Prostate gland (tissue), 2 donors: ENCODE measurements around the gene SLC7A10. TPM values are rescaled to one million over a fixed set of nuclear protein-coding genes. Genes with fewer than 3 reads are reported as not detected.
A peak's percentile ranks its signal among the peaks of the same experiment; 100 is the strongest.

Experiments
- DNase-seq: peaks from one replicate; pipeline ENCODE4 v3.0.0-alpha.2; 2019; ENCODE audit warnings: low spot score
- H3K27ac ChIP-seq, 2 donors: fragments of 200-600 bp; sonication (generic); 2 replicates each; pipeline ENCODE4 v1.5.1; 2017 to 2019
- H3K27me3 ChIP-seq: fragments of 200-600 bp; sonication (generic); replicated peaks from 2 replicates; pipeline ENCODE4 v1.5.1; 2019; ENCODE audit not compliant: insufficient read depth
- H3K36me3 ChIP-seq, 2 donors: fragments of 200-600 bp; sonication (generic); 1 replicate in 1 of 2; 2 replicates in 1 of 2; pipeline versions ENCODE4 v1.5.1 to v1.8.1; 2017 to 2019
- H3K4me1 ChIP-seq: fragments of 200-600 bp; sonication (generic); replicated peaks from 2 replicates; pipeline ENCODE4 v1.5.1; 2019
- H3K4me3 ChIP-seq, 2 donors: fragments of 200-600 bp; sonication (generic); 2 replicates each; pipeline ENCODE4 v1.5.1; 2017 to 2019
- H3K9me3 ChIP-seq: fragments of 200-600 bp; sonication (generic); 2 replicates; pipeline ENCODE4 v1.5.1; 2017
- POLR2A ChIP-seq: fragments of 450-650 bp; IDR thresholded peaks from one replicate; pipeline ENCODE4 v1.6.1; 2016; ENCODE audit warnings: antibody characterized with exemption, mild to moderate bottlenecking
- POLR2AphosphoS5 ChIP-seq: sonication (generic); formaldehyde crosslinking; IDR thresholded peaks from one replicate; pipeline ENCODE4 v1.6.1; 2017; ENCODE audit warnings: antibody characterized with exemption
- WGBS: methylation state at CpG from one replicate; pipeline ENCODE4 v1.1.5; 2018; 5-methylcytosine and 5-hydroxymethylcytosine counted together
- intact Hi-C: fragments of 100-400 bp; cut with DNase I; formaldehyde crosslinking; loops from one replicate; pipeline ENCODE4 v1.14.2; 2022
- total RNA-seq, 2 donors: library from RNA; depleted of rRNA; stranded (reverse); fragments of >200 nt; gene quantifications; one replicate each; pipeline ENCODE4 v1.1.0, GENCODE V29; 2016
- TF ChIP-seq, protein P1 (sequence below), 4 experiments: fragments of 200-600 bp in 2 of 4; fragments of 450-650 bp in 2 of 4; sonication (generic) in 2 of 4; IDR thresholded peaks; 1 replicate in 3 of 4; 2 replicates in 1 of 4; pipeline ENCODE4 v1.5.1; 2016 to 2019; ENCODE audit warnings: antibody characterized with exemption in 4 of 4, mild to moderate bottlenecking in 2 of 4, moderate library complexity in 2 of 4

The SLC7A10 gene
- total RNA-seq, 2 donors from 2014 or later: 3.5 TPM; not detected in 1

DNA sequence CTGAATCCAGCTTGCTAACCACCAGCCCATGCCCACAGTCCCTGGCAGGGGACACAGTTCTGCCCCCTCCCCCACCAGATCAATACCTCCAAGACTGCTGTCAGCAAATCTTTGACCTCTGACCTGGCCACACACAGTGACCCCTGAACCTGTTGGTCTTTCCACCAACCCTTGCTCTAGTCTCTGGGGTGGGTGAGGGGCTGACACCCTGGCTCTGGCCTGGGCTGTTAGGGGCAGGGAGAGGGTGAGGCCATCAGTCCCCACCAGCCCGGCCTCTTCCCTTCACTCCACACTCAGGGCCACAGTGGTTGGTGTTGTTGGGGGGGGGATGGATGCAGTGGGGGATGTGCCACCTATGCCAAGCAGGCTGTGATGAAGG lies 21.8 kb upstream of the SLC7A10 start:
- Histone ChIP-seq H3K4me3 (no peak overlapping the region), H3K36me3 (no peaks in the 10 kb centered on the region), H3K4me1 (no peaks in the 10 kb centered on the region), H3K9me3 (no peaks in the 10 kb centered on the region), H3K27ac (no peak overlapping the region), H3K27me3 (no peaks in the 10 kb centered on the region)
- no peak for TF ChIP-seq POLR2AphosphoS5
- no peak for TF ChIP-seq POLR2A
- TF ChIP-seq, protein P1, sequence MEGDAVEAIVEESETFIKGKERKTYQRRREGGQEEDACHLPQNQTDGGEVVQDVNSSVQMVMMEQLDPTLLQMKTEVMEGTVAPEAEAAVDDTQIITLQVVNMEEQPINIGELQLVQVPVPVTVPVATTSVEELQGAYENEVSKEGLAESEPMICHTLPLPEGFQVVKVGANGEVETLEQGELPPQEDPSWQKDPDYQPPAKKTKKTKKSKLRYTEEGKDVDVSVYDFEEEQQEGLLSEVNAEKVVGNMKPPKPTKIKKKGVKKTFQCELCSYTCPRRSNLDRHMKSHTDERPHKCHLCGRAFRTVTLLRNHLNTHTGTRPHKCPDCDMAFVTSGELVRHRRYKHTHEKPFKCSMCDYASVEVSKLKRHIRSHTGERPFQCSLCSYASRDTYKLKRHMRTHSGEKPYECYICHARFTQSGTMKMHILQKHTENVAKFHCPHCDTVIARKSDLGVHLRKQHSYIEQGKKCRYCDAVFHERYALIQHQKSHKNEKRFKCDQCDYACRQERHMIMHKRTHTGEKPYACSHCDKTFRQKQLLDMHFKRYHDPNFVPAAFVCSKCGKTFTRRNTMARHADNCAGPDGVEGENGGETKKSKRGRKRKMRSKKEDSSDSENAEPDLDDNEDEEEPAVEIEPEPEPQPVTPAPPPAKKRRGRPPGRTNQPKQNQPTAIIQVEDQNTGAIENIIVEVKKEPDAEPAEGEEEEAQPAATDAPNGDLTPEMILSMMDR (IDR thresholded peaks at IDR 0.05): no peak
- intact Hi-C loops: no loop called here
- no peak for DNase-seq
- 92% methylated on average over 1 of the region's 1 CpG for WGBS

DNA sequence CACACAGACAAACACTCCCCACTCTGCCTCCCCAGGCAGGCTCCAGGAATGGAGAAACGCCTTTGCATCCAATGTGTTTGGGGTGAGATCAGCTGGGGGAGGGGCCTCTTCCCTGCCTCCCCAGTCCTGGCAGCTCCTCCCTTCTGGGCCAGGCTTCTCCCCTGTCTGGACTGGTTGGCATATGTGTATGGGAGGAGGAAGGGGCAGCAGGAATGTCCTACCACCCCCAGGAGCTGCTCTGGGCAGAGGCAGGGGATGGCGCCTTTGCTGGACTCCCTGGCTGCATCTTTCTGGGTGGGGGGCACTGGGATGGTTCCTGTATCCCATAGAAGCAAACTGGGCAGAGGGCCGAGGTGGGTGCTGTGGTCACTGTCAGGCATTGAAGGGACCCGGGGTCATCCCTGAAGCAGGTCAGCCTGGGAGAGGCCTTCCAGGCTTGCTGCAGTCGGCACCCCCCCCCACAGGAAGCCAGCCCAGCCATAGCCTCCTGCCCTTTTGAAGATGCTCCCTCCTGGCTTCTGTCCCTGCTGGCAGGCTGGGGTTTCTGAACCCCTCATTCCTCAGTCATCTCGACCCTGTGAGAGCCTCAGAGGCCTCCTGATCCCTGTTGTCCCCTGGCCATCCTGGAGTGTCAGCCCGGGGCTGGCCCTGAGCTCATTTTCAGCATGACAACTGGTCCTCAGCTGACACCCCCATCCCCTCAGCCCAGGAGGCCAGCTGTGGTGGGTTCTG lies 21.2 kb upstream of the SLC7A10 start:
- Histone ChIP-seq H3K27ac (no peak overlapping the region), H3K9me3 (no peaks in the 10 kb centered on the region), H3K4me3 (no peak overlapping the region), H3K4me1 (no peaks in the 10 kb centered on the region), H3K36me3 (no peaks in the 10 kb centered on the region), H3K27me3 (no peaks in the 10 kb centered on the region)
- 84% methylated on average over 7 of the region's 7 CpGs for WGBS
- intact Hi-C loops: no loop called here
- no peak for DNase-seq
- no peak for TF ChIP-seq POLR2A
- TF ChIP-seq POLR2AphosphoS5: no peak
- TF ChIP-seq, protein P1 (IDR thresholded peaks at IDR 0.05): no peak

DNA sequence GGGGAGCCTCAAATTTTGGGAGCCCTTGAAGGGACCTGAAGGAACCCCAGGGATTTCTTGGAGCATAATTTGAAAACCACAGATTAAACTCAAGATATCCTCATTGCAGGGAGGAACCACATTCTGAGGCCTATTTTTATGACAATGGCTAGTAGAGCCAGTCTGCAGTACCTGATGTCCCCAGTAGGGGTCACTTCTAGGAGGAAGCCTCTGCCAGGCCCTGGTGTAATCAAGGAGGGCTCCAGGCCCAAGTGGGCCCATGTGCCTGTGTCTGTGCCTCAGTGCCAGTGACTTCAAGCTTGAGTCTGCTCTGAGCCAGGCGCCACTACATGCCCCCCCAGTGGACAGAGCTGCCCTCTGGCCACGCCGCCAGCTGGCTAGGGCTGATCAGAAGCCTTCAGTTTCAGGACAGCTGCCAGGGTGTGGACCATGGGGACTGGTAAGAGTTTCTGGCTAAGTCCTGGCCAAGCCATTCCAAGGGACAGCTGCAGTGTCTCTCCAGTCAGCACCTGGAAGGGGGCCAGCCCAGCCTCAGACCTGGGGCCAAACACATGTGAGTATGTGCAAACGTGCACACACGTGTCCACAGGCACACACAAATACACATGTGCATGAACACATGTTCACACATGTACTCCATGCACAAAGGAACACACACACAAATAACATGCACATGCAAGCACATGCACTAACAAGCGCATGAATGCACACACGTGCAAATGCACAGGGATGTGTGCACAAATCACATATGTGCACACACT lies 20.5 kb upstream of the SLC7A10 start:
- TF ChIP-seq, protein P1 (IDR thresholded peaks at IDR 0.05): peak in 3 of 4 experiments; percentile 23 to 50 (median 30)
- TF ChIP-seq POLR2AphosphoS5: no peak

DNA sequence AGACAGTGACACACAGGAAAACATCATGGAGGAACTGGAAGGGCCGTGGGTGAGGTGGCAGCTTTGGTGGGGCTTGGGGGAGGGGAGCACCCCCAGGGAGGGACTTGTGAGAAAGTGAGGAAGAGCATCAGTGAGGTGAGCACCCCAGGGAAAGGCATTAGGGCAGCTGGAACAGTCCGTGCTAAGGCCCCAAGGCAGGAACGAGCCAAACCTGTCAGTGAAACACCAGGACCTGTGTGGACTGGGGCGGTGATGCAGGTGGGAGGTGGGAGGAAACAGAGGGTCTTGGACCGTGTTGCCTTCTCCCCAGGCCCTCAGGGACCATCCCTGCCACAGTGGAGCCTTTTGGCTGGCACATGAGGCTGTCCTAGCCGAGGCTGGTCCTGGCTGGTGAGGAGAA lies 17.3 kb upstream of the SLC7A10 start:
- no peaks in the 10 kb centered on the region for H3K9me3 ChIP-seq
- no peak for DNase-seq
- no peaks in the 10 kb centered on the region for H3K4me1 ChIP-seq
- intact Hi-C loops: loop anchor here (5.0 kb wide), 1 partner anchor 59 kb away; the partner anchor contains the start of gene CEBPA
- H3K27ac ChIP-seq: no peak overlapping the region
- H3K4me3 ChIP-seq: no peak overlapping the region
- no peaks in the 10 kb centered on the region for H3K36me3 ChIP-seq
- TF ChIP-seq POLR2A: no peak
- TF ChIP-seq POLR2AphosphoS5: no peak
- TF ChIP-seq, protein P1 (IDR thresholded peaks at IDR 0.05): no peak
- no peaks in the 10 kb centered on the region for H3K27me3 ChIP-seq
- WGBS: 84% methylated on average over 6 of the region's 6 CpGs

More for the DNA sequence above, 20.5 kb upstream of the SLC7A10 start:
- H3K36me3 ChIP-seq: no peaks in the 10 kb centered on the region
- DNase-seq: no peak
- 61% methylated on average over 7 of the region's 7 CpGs for WGBS
- H3K9me3 ChIP-seq: no peaks in the 10 kb centered on the region
- H3K27ac ChIP-seq: no peak overlapping the region
- no peaks in the 10 kb centered on the region for H3K4me1 ChIP-seq
- intact Hi-C loops: no loop called here
- no peak overlapping the region for H3K4me3 ChIP-seq
- H3K27me3 ChIP-seq: no peaks in the 10 kb centered on the region
